Lower leg skin (tissue), 3 donors: Measurements from ENCODE around the gene COIL.

Experiments
- CTCF ChIP-seq, 3 donors: fragments of 450-650 bp; IDR thresholded peaks; one replicate each; pipeline ENCODE4 v1.5.1; 2016; ENCODE audit warnings: antibody characterized with exemption in 3 of 3, mild to moderate bottlenecking in 3 of 3, moderate library complexity in 2 of 3
- POLR2A ChIP-seq, 2 donors: fragments of 450-650 bp; IDR thresholded peaks; one replicate each; pipeline ENCODE4 v1.6.1; 2016 to 2017; ENCODE audit warnings: antibody characterized with exemption in 2 of 2, mild to moderate bottlenecking in 1 of 2, moderate library complexity in 1 of 2

GRCh38 chr17:56979091-56979480, 18.2 kb upstream of the COIL start:
- TF ChIP-seq POLR2A (IDR thresholded peaks at IDR 0.05) (no peak), CTCF (IDR thresholded peaks at IDR 0.05) (no peak)
